Lower leg skin (tissue), 4 donors: Measurements from ENCODE around the gene ZNF317. TPM values are rescaled to one million over a fixed set of nuclear protein-coding genes. Genes with fewer than 3 reads are reported as not detected.

Experiments used
- DNase-seq, 2 donors: peaks; one replicate each; pipeline ENCODE4 v3.0.0-alpha.2; 2019; ENCODE audit warnings: low spot score in 2 of 2
- H3K4me3 ChIP-seq: fragments of 200-600 bp; sonication (generic); 2 replicates; pipeline ENCODE4 v1.5.1; 2017; ENCODE audit warnings: mild to moderate bottlenecking, low read depth; ENCODE audit not compliant: poor library complexity, severe bottlenecking
- CTCF ChIP-seq, 3 donors: fragments of 450-650 bp; IDR thresholded peaks; one replicate each; pipeline ENCODE4 v1.5.1; 2016; ENCODE audit warnings: antibody characterized with exemption in 3 of 3, mild to moderate bottlenecking in 3 of 3, moderate library complexity in 2 of 3
- POLR2A ChIP-seq, 2 donors: fragments of 450-650 bp; IDR thresholded peaks; one replicate each; pipeline ENCODE4 v1.6.1; 2016 to 2017; ENCODE audit warnings: antibody characterized with exemption in 2 of 2, mild to moderate bottlenecking in 1 of 2, moderate library complexity in 1 of 2
- WGBS, 2 donors: methylation state at CpG; one replicate each; pipeline ENCODE4 v1.1.5; 2018; 5-methylcytosine and 5-hydroxymethylcytosine counted together
- intact Hi-C: fragments of 100-400 bp; cut with DNase I; formaldehyde crosslinking; loops from one replicate; pipeline ENCODE4 v1.15.0; 2023; ENCODE audit warnings: low total_unique reads
- total RNA-seq, 4 donors: library from RNA; depleted of rRNA; stranded (reverse); fragments of >200 nt; gene quantifications; one replicate each; pipeline ENCODE4 v1.1.0, GENCODE V29; 2016

ZNF317 gene
- total RNA-seq, 4 donors from 2014 or later, result 19.4 to 32.4 (median 29.3) TPM

GRCh38 chr19:9155591-9155990, 15.4 kb downstream of the ZNF317 start:
- WGBS, 2 donors, result 91 to 95% methylated on average over 4 of the region's 4 CpGs
- TF ChIP-seq POLR2A (IDR thresholded peaks at IDR 0.05), result no peak
- intact Hi-C loops, result no loop called here
- no peak for DNase-seq
- no peak overlapping the region for H3K4me3 ChIP-seq

GRCh38 chr19:9156304-9156703, 16.1 kb downstream of the ZNF317 start:
- intact Hi-C loops, result no loop called here
- DNase-seq, result no peak
- no peak overlapping the region for H3K4me3 ChIP-seq
- no peak for TF ChIP-seq CTCF (IDR thresholded peaks at IDR 0.05)
- TF ChIP-seq POLR2A (IDR thresholded peaks at IDR 0.05), result no peak
- WGBS, 2 donors, result 83 to 88% methylated on average over 1 of the region's 1 CpG

- DNase-seq, result no peak
- H3K4me3 ChIP-seq, result no peak overlapping the region
- intact Hi-C loops, result no loop called here
- TF ChIP-seq POLR2A (IDR thresholded peaks at IDR 0.05) (no peak), CTCF (IDR thresholded peaks at IDR 0.05) (no peak)
- 96 to 99% methylated on average over 13 of the region's 13 CpGs for WGBS, 2 donors
Observed at GRCh38 chr19:9159891-9160290, 19.7 kb downstream of the ZNF317 start.

- no peak overlapping the region for H3K4me3 ChIP-seq
- 98 to 99% methylated on average over 12 of the region's 12 CpGs for WGBS, 2 donors
- intact Hi-C loops, result no loop called here
- no peak for DNase-seq
- TF ChIP-seq POLR2A (IDR thresholded peaks at IDR 0.05), result no peak
- TF ChIP-seq CTCF (IDR thresholded peaks at IDR 0.05), result no peak
Observed at GRCh38 chr19:9161427-9161826, 21.2 kb downstream of the ZNF317 start.

- intact Hi-C loops, result no loop called here
- no peak for DNase-seq
- no peak overlapping the region for H3K4me3 ChIP-seq
- TF ChIP-seq POLR2A (IDR thresholded peaks at IDR 0.05) (no peak), CTCF (IDR thresholded peaks at IDR 0.05) (no peak)
- 88 to 96% methylated on average over 3 of the region's 3 CpGs for WGBS, 2 donors
Observed at GRCh38 chr19:9165261-9165660, 25.1 kb downstream of the ZNF317 start.

GRCh38 chr19:9166846-9167245, 26.6 kb downstream of the ZNF317 start:
- 89 to 91% methylated on average over 4 of the region's 4 CpGs for WGBS, 2 donors

More at GRCh38 chr19:9166846-9167245, 26.6 kb downstream of the ZNF317 start:
- DNase-seq, result no peak
- H3K4me3 ChIP-seq, result no peak overlapping the region
- no peak for TF ChIP-seq CTCF (IDR thresholded peaks at IDR 0.05)
- no peak for TF ChIP-seq POLR2A (IDR thresholded peaks at IDR 0.05)
- intact Hi-C loops, result no loop called here
